ENCODE data around the gene ART4.
A peak's percentile ranks its signal among the peaks of the same experiment; 100 is the strongest.

Gene ART4

GRCh38 chr12:14854586-14855183 lies 11.4 kb upstream of the ART4 start:
- ATAC-seq, result no peak
- TF ChIP-seq PATZ1 (CRISPR knock-in tag; IDR thresholded peaks at IDR 0.05; ENCODE audit: borderline replicate concordance), result no peak
- no peak for TF ChIP-seq GLIS3 (CRISPR knock-in tag; IDR thresholded peaks at IDR 0.05)
- no peak for TF ChIP-seq SNAI2 (CRISPR knock-in tag; IDR thresholded peaks at IDR 0.05)
- TF ChIP-seq ZNF8 (CRISPR knock-in tag; IDR thresholded peaks at IDR 0.05), result no peak
- no peak for TF ChIP-seq ZNF565 (CRISPR knock-in tag; conservative IDR thresholded peaks at IDR 0.05; ENCODE audit: low read depth)
- no peak for TF ChIP-seq PPARA (CRISPR knock-in tag; IDR thresholded peaks at IDR 0.05; ENCODE audit: borderline replicate concordance)
- no peak for TF ChIP-seq ZFP3 (CRISPR knock-in tag; IDR thresholded peaks at IDR 0.05)

GRCh38 chr12:14853961-14854360 lies 10.6 kb upstream of the ART4 start:
- TF ChIP-seq TCF4 (CRISPR knock-in tag; IDR thresholded peaks at IDR 0.05; ENCODE audit: borderline replicate concordance), result no peak
- ATAC-seq, result no peak

GRCh38 chr12:14852880-14853279 lies 9.6 kb upstream of the ART4 start:
- no peak for TF ChIP-seq ZFP30 (CRISPR knock-in tag; IDR thresholded peaks at IDR 0.05)
- TF ChIP-seq ZC3H10 (CRISPR knock-in tag; IDR thresholded peaks at IDR 0.05), result no peak
- TF ChIP-seq ARNTL (CRISPR knock-in tag; IDR thresholded peaks at IDR 0.05; ENCODE audit: borderline replicate concordance, low read depth), result no peak
- no peak for TF ChIP-seq ZNF8 (CRISPR knock-in tag; IDR thresholded peaks at IDR 0.05)
- no peak for TF ChIP-seq PATZ1 (CRISPR knock-in tag; IDR thresholded peaks at IDR 0.05; ENCODE audit: borderline replicate concordance)
- TF ChIP-seq RARB (CRISPR knock-in tag; IDR thresholded peaks at IDR 0.05), result no peak
- TF ChIP-seq ZNF70 (CRISPR knock-in tag; IDR thresholded peaks at IDR 0.05), result no peak
- no peak for ATAC-seq

- no peak for TF ChIP-seq PATZ1 (CRISPR knock-in tag; IDR thresholded peaks at IDR 0.05; ENCODE audit: borderline replicate concordance)
- no peak for TF ChIP-seq ZNF70 (CRISPR knock-in tag; IDR thresholded peaks at IDR 0.05)
- ATAC-seq, result no peak
Observed at GRCh38 chr12:14850929-14851663, 7.8 kb upstream of the ART4 start.

- no peak for TF ChIP-seq TSHZ2 (CRISPR knock-in tag; IDR thresholded peaks at IDR 0.05)
- peak; percentile 70 for TF ChIP-seq ISL1 (CRISPR knock-in tag; IDR thresholded peaks at IDR 0.05)
- TF ChIP-seq CREB5 (CRISPR knock-in tag; IDR thresholded peaks at IDR 0.05; ENCODE audit: low read depth), result peak; percentile 53; the same call in 1 of the 2 replicates
- no peak for TF ChIP-seq ZNF565 (CRISPR knock-in tag; conservative IDR thresholded peaks at IDR 0.05; ENCODE audit: low read depth)
- TF ChIP-seq SNAI2 (CRISPR knock-in tag; IDR thresholded peaks at IDR 0.05), result peak; percentile 37; the same call in 1 of the 2 replicates
- no peak for ATAC-seq
Observed at GRCh38 chr12:14849661-14850060, 6.3 kb upstream of the ART4 start.

Measured in SK-N-SH treated with all-trans-retinoic acid at 6 μM for 48 hours (cell line).